GM18858 (cell line): ENCODE results near the gene SMIM43.
"Not testable (repeated sequence)": the region's sequence is repeated elsewhere in the genome, so short reads cannot be mapped to it uniquely, and the experiment has no call there.

ENCODE experiments used
- ATAC-seq: cut with Tn5 transposase; IDR thresholded peaks from one replicate; pipeline ENCODE4 v1.9.1; 2021; ENCODE audit not compliant: unreplicated experiment

SMIM43 gene

GRCh38 chr4:121784401-121784800 is 19.4 kb upstream of the SMIM43 start:
- ATAC-seq = no peak

GRCh38 chr4:121783210-121783609 is 18.2 kb upstream of the SMIM43 start:
- ATAC-seq = no peak

DNA sequence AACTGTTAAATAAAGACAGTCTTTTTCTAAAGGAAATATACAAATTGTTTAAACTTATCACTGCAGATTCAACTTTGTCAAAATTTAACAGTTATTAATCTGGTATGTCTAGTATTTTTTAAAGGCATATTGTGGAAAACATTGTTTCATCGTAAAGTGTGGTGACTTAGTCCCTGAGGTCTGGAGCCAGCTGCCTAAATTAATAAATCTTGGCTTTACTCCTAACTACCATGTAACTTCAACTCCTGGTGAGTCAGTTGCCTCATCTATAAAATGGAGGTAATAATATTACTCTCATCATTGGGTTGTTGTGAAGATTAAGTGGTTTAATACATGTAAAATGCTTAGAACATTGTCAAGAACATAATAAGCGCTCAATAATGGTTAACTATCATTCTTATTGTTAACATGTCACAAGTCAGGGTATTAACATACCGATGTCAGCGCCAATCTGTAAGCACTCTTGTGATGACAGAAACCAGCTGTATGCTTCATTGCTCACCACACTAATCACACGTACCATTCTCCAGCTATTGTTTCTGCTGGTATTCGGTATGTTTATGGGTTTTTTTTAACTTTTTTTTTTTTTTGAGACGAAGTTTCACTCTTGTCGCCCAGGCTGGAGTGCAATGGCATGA is 14.1 kb upstream of the SMIM43 start:
- ATAC-seq = no peak

GRCh38 chr4:121777625-121778024 is 12.7 kb upstream of the SMIM43 start:
- ATAC-seq = peak; percentile 65

- no peak for ATAC-seq
Observed at GRCh38 chr4:121776610-121777401, 11.8 kb upstream of the SMIM43 start.

- no peak for ATAC-seq
Observed at GRCh38 chr4:121773883-121774282, 8.9 kb upstream of the SMIM43 start.

DNA sequence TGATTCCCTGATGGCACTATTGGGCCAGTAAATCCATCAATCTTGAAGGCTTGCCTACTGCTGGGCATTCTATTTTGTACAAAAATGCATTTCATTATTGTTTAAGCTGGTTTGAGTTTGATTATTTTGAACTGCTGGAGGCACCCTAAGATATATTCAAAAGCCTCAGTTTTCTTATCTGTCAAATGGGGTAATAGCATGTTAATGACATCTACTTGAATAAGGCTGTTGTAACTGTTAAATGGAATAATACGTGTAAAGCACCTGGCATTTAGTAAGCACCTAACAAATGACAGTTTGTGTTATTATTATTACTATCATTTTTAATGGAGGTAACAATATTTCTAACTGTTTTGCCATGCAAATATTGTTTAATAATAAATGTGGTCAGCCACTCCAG is 6.9 kb upstream of the SMIM43 start:
- ATAC-seq = no peak

GRCh38 chr4:121769341-121769740 is 4.4 kb upstream of the SMIM43 start:
- no peak for ATAC-seq

DNA sequence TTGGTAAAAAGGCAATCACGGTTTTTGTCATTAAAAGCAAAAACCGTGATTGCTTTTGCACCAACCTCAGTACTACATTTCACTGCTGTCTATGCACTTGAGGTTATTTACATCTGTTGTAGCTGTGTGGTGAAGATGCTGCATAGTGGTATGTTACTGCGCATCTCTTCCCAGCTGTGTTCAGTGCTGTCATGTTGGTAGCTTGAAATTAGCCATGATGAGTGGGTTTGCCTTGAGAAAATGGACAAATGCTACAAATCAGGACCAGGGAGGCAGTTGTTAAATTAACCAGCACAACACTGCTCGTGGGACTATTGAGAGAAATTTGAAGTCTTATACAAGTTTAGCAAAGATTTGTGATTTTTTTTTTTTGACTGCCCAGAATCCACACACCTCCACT is 2.2 kb upstream of the SMIM43 start:
- no peak for ATAC-seq

GRCh38 chr4:121765971-121766538 is 1.1 kb upstream of the SMIM43 start:
- no peak for ATAC-seq

DNA sequence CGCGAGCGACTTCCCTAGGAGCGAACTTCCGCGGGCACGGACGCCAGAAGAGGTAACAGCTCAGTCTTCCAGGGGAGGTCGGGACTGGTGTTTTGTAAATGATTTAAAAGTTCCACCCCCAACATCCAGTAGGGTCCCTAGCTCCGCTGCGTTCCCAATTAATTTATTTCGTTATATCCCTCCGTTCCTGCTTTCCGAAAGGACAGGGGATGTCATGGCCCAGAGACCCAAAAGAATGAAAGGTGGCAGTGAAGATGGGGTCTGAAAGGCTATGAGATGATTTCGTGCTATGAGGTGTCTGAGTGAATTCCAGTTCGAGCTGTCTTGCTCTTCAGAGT is 373 bp upstream of the SMIM43 start:
- ATAC-seq = no peak

DNA sequence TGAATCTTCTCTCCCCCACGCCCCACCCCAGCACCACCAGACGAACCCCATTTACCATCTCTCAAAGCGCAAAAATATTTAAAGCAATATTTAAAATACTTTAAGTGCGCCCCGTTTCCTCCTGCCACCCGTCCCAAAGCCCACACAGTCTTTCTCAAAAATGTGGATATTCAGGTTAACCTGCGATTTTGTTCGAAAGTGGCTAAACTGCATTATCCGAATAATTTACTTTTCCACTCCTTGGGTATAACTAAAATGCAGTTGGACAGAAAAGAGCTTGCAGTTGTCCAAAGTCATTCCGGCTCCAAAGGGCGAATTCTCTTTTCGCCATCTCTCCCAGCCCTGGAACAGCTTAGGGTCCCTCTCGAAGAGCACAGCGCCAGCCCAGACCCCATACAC is 662 bp downstream of the SMIM43 start:
- no peak for ATAC-seq

DNA sequence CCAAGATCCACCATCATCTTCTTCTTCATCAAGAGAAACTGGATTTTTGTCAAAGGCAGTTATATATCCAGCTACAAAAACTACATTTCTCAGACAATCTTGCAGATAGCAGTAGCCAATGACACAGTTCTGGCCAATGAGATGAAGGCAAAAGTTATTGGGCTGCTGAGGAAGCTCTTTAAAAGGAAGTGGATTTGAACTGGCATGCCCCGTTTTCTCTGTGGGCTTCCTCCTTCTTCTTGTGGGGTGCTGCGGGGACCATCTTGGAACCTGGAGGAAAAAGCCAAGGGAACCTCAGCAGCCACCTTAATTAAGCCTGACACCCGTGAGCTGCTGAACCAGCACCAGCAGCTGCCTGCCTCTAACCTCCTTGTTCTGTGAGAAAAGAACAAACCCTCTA is 4.8 kb downstream of the SMIM43 start:
- no peak for ATAC-seq

DNA sequence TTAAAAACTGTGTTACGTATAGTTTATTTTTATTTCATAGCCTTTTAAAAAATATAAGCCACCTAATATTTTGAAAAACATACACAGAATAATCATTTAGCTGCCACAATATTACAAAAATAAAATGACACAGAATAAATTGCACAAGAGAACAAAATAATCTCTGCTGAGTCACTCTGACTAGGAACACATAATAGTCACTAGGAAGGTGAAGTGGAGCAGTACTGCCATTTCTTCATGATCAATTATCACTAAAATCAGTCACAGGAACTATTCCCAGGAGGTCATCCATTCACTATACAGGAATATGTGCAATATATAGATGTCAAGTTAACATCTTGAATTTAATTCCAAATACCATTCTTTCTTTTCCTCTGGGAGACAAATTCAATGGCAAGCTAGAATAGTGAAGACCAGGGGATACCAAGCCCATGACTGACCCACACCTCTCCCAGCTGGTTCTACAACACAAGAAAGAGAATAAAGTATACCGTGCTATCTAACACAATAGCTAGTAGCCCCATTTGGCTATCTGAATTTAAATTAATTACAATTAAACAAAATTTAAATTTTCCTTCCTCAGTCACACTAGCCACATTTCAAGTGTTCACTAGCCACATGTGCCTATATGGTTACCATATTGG is 5.9 kb downstream of the SMIM43 start:
- no peak for ATAC-seq

DNA sequence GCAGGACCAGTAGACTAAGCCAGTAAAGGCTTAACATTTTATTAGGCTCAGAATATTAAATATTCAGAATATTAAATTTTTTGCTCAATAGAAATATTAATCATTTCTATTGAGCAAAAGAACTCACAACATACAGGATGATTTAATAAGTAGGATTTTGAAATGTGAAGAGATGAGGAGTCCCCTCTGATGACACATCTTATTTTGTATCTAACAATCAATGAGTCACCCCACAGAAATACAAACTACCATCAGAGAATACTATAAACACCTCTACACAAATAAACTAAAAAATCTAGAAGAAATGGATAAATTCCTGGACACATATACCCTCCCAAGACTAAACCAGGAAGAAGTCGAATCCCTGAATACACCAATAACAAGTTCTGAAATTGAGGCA is 12.8 kb downstream of the SMIM43 start:
- not testable (repeated sequence) for ATAC-seq

- ATAC-seq = no peak
Observed at GRCh38 chr4:121749225-121749624, 15.7 kb downstream of the SMIM43 start.

GRCh38 chr4:121742794-121743193 is 22.2 kb downstream of the SMIM43 start:
- no peak for ATAC-seq

DNA sequence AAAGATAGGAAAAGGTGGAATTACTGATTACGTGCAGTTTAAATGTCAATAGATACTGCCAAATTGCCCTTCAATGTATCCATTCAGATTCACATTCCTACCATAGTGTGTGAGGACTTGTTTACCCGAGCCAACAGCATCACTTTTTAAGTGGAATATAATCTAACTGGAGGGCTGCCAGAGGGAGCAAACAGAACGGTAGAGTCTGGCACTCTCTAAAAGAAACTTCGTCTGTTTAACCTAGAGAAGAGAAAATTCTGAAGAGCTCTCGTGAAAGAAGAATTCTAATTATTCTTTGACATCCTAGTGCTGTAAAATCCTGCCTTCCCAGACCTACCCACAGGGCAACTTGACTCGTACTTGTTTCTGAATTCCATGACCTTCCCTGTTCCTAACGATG is 23.2 kb downstream of the SMIM43 start:
- no peak for ATAC-seq

DNA sequence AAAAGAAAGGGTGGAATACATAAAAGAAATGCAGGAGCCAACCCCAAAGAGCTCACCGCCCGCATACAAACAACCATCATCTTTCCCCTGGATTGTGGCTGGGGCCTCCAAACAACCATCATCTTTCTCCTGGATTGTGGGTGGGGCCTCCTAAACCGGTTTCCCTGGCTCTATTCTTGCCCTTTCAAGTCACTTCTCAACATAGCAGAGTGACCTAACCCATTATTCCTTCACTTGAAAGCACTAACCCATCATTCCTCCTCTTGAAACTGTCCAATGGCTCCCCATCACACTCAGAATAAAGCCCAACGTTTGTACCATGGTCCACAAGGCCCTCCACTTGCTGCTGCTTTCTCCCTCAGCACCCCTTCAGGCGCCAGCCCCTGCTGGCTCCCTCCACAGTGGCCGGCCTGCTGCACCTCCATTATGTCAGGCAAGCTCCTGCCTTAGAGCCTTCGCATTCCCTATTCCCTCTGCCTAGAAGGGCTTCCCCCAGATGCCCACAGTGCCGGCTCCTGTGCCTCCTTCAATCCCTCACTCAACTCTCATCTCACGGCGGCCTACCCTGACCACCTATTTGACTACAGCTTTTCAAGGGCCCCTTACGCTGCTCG is 24.1 kb downstream of the SMIM43 start:
- ATAC-seq = no peak

DNA sequence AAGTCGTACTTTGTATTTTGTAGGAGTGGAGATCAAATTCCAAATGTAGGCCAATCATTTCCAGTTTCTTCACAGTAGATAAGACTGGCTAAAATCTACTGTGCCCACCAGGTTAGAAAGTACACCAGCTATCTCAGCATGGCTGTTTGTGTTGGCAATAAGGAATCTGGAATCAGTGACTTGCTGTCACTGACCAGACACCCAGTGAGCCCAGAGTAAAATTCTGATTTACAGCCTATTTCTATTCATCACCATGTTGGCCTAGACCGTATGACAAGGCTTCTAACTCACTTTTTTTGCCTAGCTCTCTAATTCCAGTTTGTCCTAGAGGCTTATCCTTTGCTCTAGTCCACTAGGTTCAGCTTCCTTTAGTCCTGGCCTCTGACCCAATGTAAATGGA is 25.4 kb downstream of the SMIM43 start:
- ATAC-seq = no peak

DNA sequence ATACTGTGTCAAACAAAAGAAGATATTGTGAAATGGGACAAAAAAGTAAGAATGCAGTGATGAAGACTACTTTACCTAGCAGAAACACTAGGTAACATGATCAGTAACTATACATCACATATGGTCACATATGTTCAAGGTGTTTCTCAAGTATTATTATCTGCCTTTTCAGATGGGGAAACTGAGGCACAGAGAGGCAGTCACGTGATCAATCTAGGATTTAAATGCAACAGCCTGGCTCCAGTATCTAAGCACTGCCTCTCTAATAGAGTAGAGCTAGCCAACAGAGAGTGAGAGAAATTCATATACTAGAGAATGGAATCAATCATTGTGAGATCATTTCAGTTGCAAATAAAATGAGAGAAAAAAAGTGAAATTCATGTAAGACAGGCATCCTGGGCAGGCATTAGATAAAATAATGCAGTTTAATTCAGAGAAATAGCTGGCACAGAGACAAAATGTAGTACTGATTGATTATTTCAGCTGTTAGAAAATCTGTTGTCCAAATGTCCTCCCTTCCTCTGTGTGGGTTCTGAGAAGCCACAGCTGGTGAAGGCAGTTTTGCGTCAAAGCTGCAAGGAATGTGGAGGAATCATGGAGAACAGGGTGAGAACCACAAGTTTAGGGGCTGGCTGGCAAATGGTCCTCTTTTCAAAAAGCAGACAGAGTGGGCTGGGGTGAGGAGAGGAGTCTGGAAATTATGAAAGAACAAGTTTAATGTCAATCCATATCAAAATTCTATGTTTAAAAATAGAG is 26.0 kb downstream of the SMIM43 start:
- no peak for ATAC-seq
